Measurements from ENCODE around the gene FSIP2. TPM values are rescaled to one million over a fixed set of nuclear protein-coding genes. Genes with fewer than 3 reads are reported as not detected.
A peak's percentile ranks its signal among the peaks of the same experiment; 100 is the strongest.

Gene FSIP2
- polyA plus RNA-seq, 1 donor, result 1.8 TPM

GRCh38 chr2:185780890-185781289 is 42.3 kb downstream of the FSIP2 start:
- 64% methylated on average over 2 of the region's 2 CpGs for WGBS (ENCODE audit: insufficient coverage, low lambda C conversion rate)
- Histone ChIP-seq H3K27ac (ENCODE audit: low read length) (no peak overlapping the region), H3K9me3 (ENCODE audit: control insufficient read depth, low read depth, low read length) (peaks cover under 1% of the 10 kb centered on the region), H3K4me1 (ENCODE audit: control insufficient read depth, insufficient read depth, low read length) (peaks cover 2% of the 10 kb centered on the region), H3K27me3 (ENCODE audit: control insufficient read depth, insufficient read depth, low read length) (no peaks in the 10 kb centered on the region), H3K36me3 (ENCODE audit: control insufficient read depth, insufficient read depth, low read length) (no peaks in the 10 kb centered on the region), H3K4me3 (ENCODE audit: low read length) (no peak overlapping the region)
- no peak for DNase-seq

GRCh38 chr2:185782223-185782769 is 43.7 kb downstream of the FSIP2 start:
- Histone ChIP-seq H3K4me3 (ENCODE audit: low read length) (no peak overlapping the region), H3K9me3 (ENCODE audit: control insufficient read depth, low read depth, low read length) (no peaks in the 10 kb centered on the region), H3K36me3 (ENCODE audit: control insufficient read depth, insufficient read depth, low read length) (no peaks in the 10 kb centered on the region), H3K27me3 (ENCODE audit: control insufficient read depth, insufficient read depth, low read length) (no peaks in the 10 kb centered on the region), H3K4me1 (ENCODE audit: control insufficient read depth, insufficient read depth, low read length) (peaks cover 2% of the 10 kb centered on the region), H3K27ac (ENCODE audit: low read length) (no peak overlapping the region)
- DNase-seq, result peak; percentile 43
- 78% methylated on average over 3 of the region's 4 CpGs for WGBS (ENCODE audit: insufficient coverage, low lambda C conversion rate)

GRCh38 chr2:185785156-185785555 is 46.6 kb downstream of the FSIP2 start:
- no peak overlapping the region for H3K4me3 ChIP-seq (ENCODE audit: low read length)
- peaks cover 2% of the 10 kb centered on the region for H3K4me1 ChIP-seq (ENCODE audit: control insufficient read depth, insufficient read depth, low read length)
- no peak for DNase-seq
- H3K27ac ChIP-seq (ENCODE audit: low read length), result no peak overlapping the region
- H3K36me3 ChIP-seq (ENCODE audit: control insufficient read depth, insufficient read depth, low read length), result no peaks in the 10 kb centered on the region
- no peaks in the 10 kb centered on the region for H3K9me3 ChIP-seq (ENCODE audit: control insufficient read depth, low read depth, low read length)
- no peaks in the 10 kb centered on the region for H3K27me3 ChIP-seq (ENCODE audit: control insufficient read depth, insufficient read depth, low read length)

GRCh38 chr2:185785851-185786473 is 47.4 kb downstream of the FSIP2 start:
- Histone ChIP-seq H3K27ac (ENCODE audit: low read length) (no peak overlapping the region), H3K9me3 (ENCODE audit: control insufficient read depth, low read depth, low read length) (no peaks in the 10 kb centered on the region), H3K4me1 (ENCODE audit: control insufficient read depth, insufficient read depth, low read length) (peaks cover 2% of the 10 kb centered on the region), H3K27me3 (ENCODE audit: control insufficient read depth, insufficient read depth, low read length) (no peaks in the 10 kb centered on the region), H3K4me3 (ENCODE audit: low read length) (no peak overlapping the region), H3K36me3 (ENCODE audit: control insufficient read depth, insufficient read depth, low read length) (no peaks in the 10 kb centered on the region)
- WGBS (ENCODE audit: insufficient coverage, low lambda C conversion rate), result 100% methylated on average over 1 of the region's 2 CpGs
- DNase-seq, result no peak

- 100% methylated on average over 2 of the region's 2 CpGs for WGBS (ENCODE audit: insufficient coverage, low lambda C conversion rate)
- H3K36me3 ChIP-seq (ENCODE audit: control insufficient read depth, insufficient read depth, low read length), result no peaks in the 10 kb centered on the region
- H3K27me3 ChIP-seq (ENCODE audit: control insufficient read depth, insufficient read depth, low read length), result no peaks in the 10 kb centered on the region
- no peak for DNase-seq
- H3K4me1 ChIP-seq (ENCODE audit: control insufficient read depth, insufficient read depth, low read length), result peaks cover 2% of the 10 kb centered on the region
- no peaks in the 10 kb centered on the region for H3K9me3 ChIP-seq (ENCODE audit: control insufficient read depth, low read depth, low read length)
- H3K27ac ChIP-seq (ENCODE audit: low read length), result no peak overlapping the region
- H3K4me3 ChIP-seq (ENCODE audit: low read length), result no peak overlapping the region
Observed at GRCh38 chr2:185787227-185788145, 48.9 kb downstream of the FSIP2 start.

GRCh38 chr2:185790361-185790760 is 51.8 kb downstream of the FSIP2 start:
- Histone ChIP-seq H3K27me3 (ENCODE audit: control insufficient read depth, insufficient read depth, low read length) (no peaks in the 10 kb centered on the region), H3K4me3 (ENCODE audit: low read length) (no peak overlapping the region), H3K9me3 (ENCODE audit: control insufficient read depth, low read depth, low read length) (no peaks in the 10 kb centered on the region), H3K4me1 (ENCODE audit: control insufficient read depth, insufficient read depth, low read length) (no peaks in the 10 kb centered on the region), H3K27ac (ENCODE audit: low read length) (no peak overlapping the region), H3K36me3 (ENCODE audit: control insufficient read depth, insufficient read depth, low read length) (no peaks in the 10 kb centered on the region)
- DNase-seq, result no peak
- WGBS (ENCODE audit: insufficient coverage, low lambda C conversion rate), result 100% methylated on average over 1 of the region's 2 CpGs

- H3K4me3 ChIP-seq (ENCODE audit: low read length), result no peak overlapping the region
- WGBS (ENCODE audit: insufficient coverage, low lambda C conversion rate), result 62% methylated on average over 3 of the region's 7 CpGs
- no peaks in the 10 kb centered on the region for H3K36me3 ChIP-seq (ENCODE audit: control insufficient read depth, insufficient read depth, low read length)
Observed at GRCh38 chr2:185793532-185794345, 55.1 kb downstream of the FSIP2 start.

GRCh38 chr2:185796758-185797157 is 58.2 kb downstream of the FSIP2 start:
- Histone ChIP-seq H3K4me3 (ENCODE audit: low read length) (no peak overlapping the region), H3K27ac (ENCODE audit: low read length) (no peak overlapping the region), H3K9me3 (ENCODE audit: control insufficient read depth, low read depth, low read length) (no peaks in the 10 kb centered on the region), H3K27me3 (ENCODE audit: control insufficient read depth, insufficient read depth, low read length) (no peaks in the 10 kb centered on the region), H3K36me3 (ENCODE audit: control insufficient read depth, insufficient read depth, low read length) (no peaks in the 10 kb centered on the region), H3K4me1 (ENCODE audit: control insufficient read depth, insufficient read depth, low read length) (no peaks in the 10 kb centered on the region)
- no CpG with 5 or more reads among the region's 2 CpGs for WGBS (ENCODE audit: insufficient coverage, low lambda C conversion rate)
- no peak for DNase-seq

More at GRCh38 chr2:185793532-185794345, 55.1 kb downstream of the FSIP2 start:
- H3K9me3 ChIP-seq (ENCODE audit: control insufficient read depth, low read depth, low read length), result no peaks in the 10 kb centered on the region
- no peaks in the 10 kb centered on the region for H3K4me1 ChIP-seq (ENCODE audit: control insufficient read depth, insufficient read depth, low read length)
- DNase-seq, result no peak
- H3K27me3 ChIP-seq (ENCODE audit: control insufficient read depth, insufficient read depth, low read length), result no peaks in the 10 kb centered on the region
- no peak overlapping the region for H3K27ac ChIP-seq (ENCODE audit: low read length)

- Histone ChIP-seq H3K27ac (ENCODE audit: low read length) (no peak overlapping the region), H3K9me3 (ENCODE audit: control insufficient read depth, low read depth, low read length) (no peaks in the 10 kb centered on the region), H3K27me3 (ENCODE audit: control insufficient read depth, insufficient read depth, low read length) (no peaks in the 10 kb centered on the region), H3K36me3 (ENCODE audit: control insufficient read depth, insufficient read depth, low read length) (no peaks in the 10 kb centered on the region), H3K4me1 (ENCODE audit: control insufficient read depth, insufficient read depth, low read length) (no peaks in the 10 kb centered on the region), H3K4me3 (ENCODE audit: low read length) (no peak overlapping the region)
- DNase-seq, result no peak
Observed at GRCh38 chr2:185802926-185803325, 64.3 kb downstream of the FSIP2 start.

GRCh38 chr2:185806783-185807182 is 68.2 kb downstream of the FSIP2 start:
- Histone ChIP-seq H3K4me3 (ENCODE audit: low read length) (no peak overlapping the region), H3K36me3 (ENCODE audit: control insufficient read depth, insufficient read depth, low read length) (no peaks in the 10 kb centered on the region), H3K9me3 (ENCODE audit: control insufficient read depth, low read depth, low read length) (no peaks in the 10 kb centered on the region), H3K4me1 (ENCODE audit: control insufficient read depth, insufficient read depth, low read length) (no peaks in the 10 kb centered on the region), H3K27me3 (ENCODE audit: control insufficient read depth, insufficient read depth, low read length) (no peaks in the 10 kb centered on the region), H3K27ac (ENCODE audit: low read length) (no peak overlapping the region)
- no peak for DNase-seq

All from large intestine (tissue), 3 donors.